ENCODE results near the gene PDE4B. TPM values are rescaled to one million over a fixed set of nuclear protein-coding genes. Genes with fewer than 3 reads are reported as not detected.

The PDE4B gene
- total RNA-seq, 2 donors from 2014 or later: 4.3 to 18.0 TPM

DNA sequence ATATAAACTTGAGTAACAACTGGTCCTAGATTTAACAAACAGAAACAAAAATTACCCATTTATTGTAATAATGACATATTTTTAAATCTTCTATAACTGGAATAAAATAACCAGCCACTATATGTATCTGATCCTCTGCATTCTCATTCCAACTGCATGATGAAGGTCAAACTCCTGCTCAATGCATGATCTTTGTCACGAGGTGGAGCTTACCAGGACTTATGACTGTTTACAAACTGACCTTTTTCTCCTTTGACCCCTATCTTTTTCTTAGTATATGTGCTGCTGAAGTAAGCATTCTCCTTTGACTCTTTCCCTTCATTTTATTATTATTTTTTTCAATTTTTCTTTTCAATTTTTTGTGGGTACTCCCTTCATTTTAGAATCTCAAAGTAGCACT is 252.2 kb downstream of the PDE4B start:
- H3K9me3 ChIP-seq (ENCODE audit: control insufficient read depth, low read length): no peaks in the 10 kb centered on the region
- DNase-seq: no peak
- H3K9me3 Mint-ChIP-seq: no peaks in the 10 kb centered on the region
- H3K27me3 Mint-ChIP-seq (ENCODE audit: insufficient read depth): no peaks in the 10 kb centered on the region
- H3K27me3 ChIP-seq (ENCODE audit: control insufficient read depth, insufficient read depth, low read length, poor library complexity, severe bottlenecking): no peaks in the 10 kb centered on the region
- no peaks in the 10 kb centered on the region for H3K4me1 Mint-ChIP-seq
- no peak overlapping the region for H3K27ac Mint-ChIP-seq
- no peak overlapping the region for H3K27ac ChIP-seq (ENCODE audit: low read depth, low read length)
- no peaks in the 10 kb centered on the region for H3K36me3 Mint-ChIP-seq (ENCODE audit: low read depth)
- no peak overlapping the region for H3K9ac ChIP-seq (ENCODE audit: extremely low read depth, low read length, poor library complexity, severe bottlenecking)
- H3K4me3 Mint-ChIP-seq: no peak overlapping the region
- H3K4me1 ChIP-seq (ENCODE audit: control insufficient read depth, insufficient read depth, low read length): no peaks in the 10 kb centered on the region
- H3K4me3 ChIP-seq (ENCODE audit: low read length): no peak overlapping the region
- no peaks in the 10 kb centered on the region for H3K36me3 ChIP-seq (ENCODE audit: control insufficient read depth, insufficient read depth, low read length)
- TF ChIP-seq, protein P1, sequence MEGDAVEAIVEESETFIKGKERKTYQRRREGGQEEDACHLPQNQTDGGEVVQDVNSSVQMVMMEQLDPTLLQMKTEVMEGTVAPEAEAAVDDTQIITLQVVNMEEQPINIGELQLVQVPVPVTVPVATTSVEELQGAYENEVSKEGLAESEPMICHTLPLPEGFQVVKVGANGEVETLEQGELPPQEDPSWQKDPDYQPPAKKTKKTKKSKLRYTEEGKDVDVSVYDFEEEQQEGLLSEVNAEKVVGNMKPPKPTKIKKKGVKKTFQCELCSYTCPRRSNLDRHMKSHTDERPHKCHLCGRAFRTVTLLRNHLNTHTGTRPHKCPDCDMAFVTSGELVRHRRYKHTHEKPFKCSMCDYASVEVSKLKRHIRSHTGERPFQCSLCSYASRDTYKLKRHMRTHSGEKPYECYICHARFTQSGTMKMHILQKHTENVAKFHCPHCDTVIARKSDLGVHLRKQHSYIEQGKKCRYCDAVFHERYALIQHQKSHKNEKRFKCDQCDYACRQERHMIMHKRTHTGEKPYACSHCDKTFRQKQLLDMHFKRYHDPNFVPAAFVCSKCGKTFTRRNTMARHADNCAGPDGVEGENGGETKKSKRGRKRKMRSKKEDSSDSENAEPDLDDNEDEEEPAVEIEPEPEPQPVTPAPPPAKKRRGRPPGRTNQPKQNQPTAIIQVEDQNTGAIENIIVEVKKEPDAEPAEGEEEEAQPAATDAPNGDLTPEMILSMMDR (conservative IDR thresholded peaks at IDR 0.05): no peak
- 93% methylated on average over 1 of the region's 1 CpG; no CpG with 5 or more reads in 1 of the 2 experiments for WGBS, 2 experiments (ENCODE audit: insufficient coverage in 1 of 2, insufficient read length in 1 of 2)

DNA sequence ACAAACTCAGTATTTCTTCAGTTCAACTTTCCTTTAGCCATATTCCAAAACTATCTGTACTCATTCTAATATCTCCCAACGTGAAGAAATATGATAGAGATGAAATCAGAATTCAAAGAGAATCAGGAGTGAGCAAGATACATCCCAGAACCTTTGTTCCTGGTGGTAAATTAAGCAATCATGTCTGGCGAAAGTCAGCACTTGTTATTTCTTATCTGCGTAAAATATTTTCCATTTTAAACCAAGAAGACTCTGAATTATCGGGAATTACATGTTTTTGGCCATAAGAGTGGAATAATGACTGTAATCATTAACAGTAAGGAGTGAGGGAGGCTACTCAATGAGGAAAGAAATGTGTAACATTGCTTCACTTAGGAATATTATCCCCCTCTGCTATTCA is 253.7 kb downstream of the PDE4B start:
- no peak overlapping the region for H3K4me3 Mint-ChIP-seq
- Histone ChIP-seq H3K36me3 (ENCODE audit: control insufficient read depth, insufficient read depth, low read length) (no peaks in the 10 kb centered on the region), H3K4me1 (ENCODE audit: control insufficient read depth, insufficient read depth, low read length) (no peaks in the 10 kb centered on the region), H3K27me3 (ENCODE audit: control insufficient read depth, insufficient read depth, low read length, poor library complexity, severe bottlenecking) (no peaks in the 10 kb centered on the region), H3K9ac (ENCODE audit: extremely low read depth, low read length, poor library complexity, severe bottlenecking) (no peak overlapping the region), H3K27ac (ENCODE audit: low read depth, low read length) (no peak overlapping the region), H3K4me3 (ENCODE audit: low read length) (no peak overlapping the region), H3K9me3 (ENCODE audit: control insufficient read depth, low read length) (no peaks in the 10 kb centered on the region)
- TF ChIP-seq, protein P1 (conservative IDR thresholded peaks at IDR 0.05): no peak
- 80% methylated on average over 4 of the region's 4 CpGs; no CpG with 5 or more reads in 1 of the 2 experiments for WGBS, 2 experiments (ENCODE audit: insufficient coverage in 1 of 2, insufficient read length in 1 of 2)
- DNase-seq: no peak
- no peaks in the 10 kb centered on the region for H3K9me3 Mint-ChIP-seq
- H3K27ac Mint-ChIP-seq: no peak overlapping the region
- no peaks in the 10 kb centered on the region for H3K27me3 Mint-ChIP-seq (ENCODE audit: insufficient read depth)
- H3K4me1 Mint-ChIP-seq: no peaks in the 10 kb centered on the region
- no peaks in the 10 kb centered on the region for H3K36me3 Mint-ChIP-seq (ENCODE audit: low read depth)

DNA sequence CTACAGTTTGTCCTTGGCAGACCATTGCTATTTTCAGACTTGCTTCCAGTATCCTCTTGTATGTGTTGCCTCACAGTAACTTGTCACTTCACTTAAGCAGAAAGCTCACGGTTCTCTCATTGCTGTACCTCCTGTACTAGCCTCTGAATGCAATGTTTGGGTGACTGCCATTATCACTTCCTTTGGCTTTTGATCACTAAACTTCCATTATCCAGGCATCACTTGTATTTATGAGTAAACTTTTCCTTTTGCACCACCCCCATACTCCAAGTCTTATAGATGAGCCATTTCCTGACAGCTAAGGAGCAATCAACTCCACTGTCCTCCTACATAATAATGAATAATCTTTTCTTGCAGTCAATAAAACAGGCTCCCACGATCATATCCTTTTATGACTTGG is 255.3 kb downstream of the PDE4B start:
- Histone ChIP-seq H3K27ac (ENCODE audit: low read depth, low read length) (no peak overlapping the region), H3K9me3 (ENCODE audit: control insufficient read depth, low read length) (no peaks in the 10 kb centered on the region), H3K4me1 (ENCODE audit: control insufficient read depth, insufficient read depth, low read length) (no peaks in the 10 kb centered on the region), H3K4me3 (ENCODE audit: low read length) (no peak overlapping the region), H3K36me3 (ENCODE audit: control insufficient read depth, insufficient read depth, low read length) (no peaks in the 10 kb centered on the region), H3K27me3 (ENCODE audit: control insufficient read depth, insufficient read depth, low read length, poor library complexity, severe bottlenecking) (no peaks in the 10 kb centered on the region), H3K9ac (ENCODE audit: extremely low read depth, low read length, poor library complexity, severe bottlenecking) (no peak overlapping the region)
- Mint-ChIP-seq H3K4me3 (no peak overlapping the region), H3K9me3 (no peaks in the 10 kb centered on the region), H3K27me3 (ENCODE audit: insufficient read depth) (no peaks in the 10 kb centered on the region), H3K4me1 (no peaks in the 10 kb centered on the region), H3K36me3 (ENCODE audit: low read depth) (no peaks in the 10 kb centered on the region), H3K27ac (no peak overlapping the region)
- TF ChIP-seq, protein P1 (conservative IDR thresholded peaks at IDR 0.05): no peak
- 83 to 85% methylated on average over 2 of the region's 2 CpGs for WGBS, 2 experiments (ENCODE audit: insufficient coverage in 1 of 2, insufficient read length in 1 of 2)
- DNase-seq: no peak

Measured in endodermal cell (in vitro differentiated cells).